GM12878 (cell line): ENCODE measurements around the gene CELSR1. TPM values are rescaled to one million over a fixed set of nuclear protein-coding genes. Genes with fewer than 3 reads are reported as not detected.
A peak's percentile ranks its signal among the peaks of the same experiment; 100 is the strongest.

Source experiments
- ATAC-seq: fragments of 200-7000 bp; cut with Tn5 transposase; 3 replicates; pipeline ENCODE4 v1.9.1; 2020; ENCODE audit warnings: mild to moderate bottlenecking, moderate library complexity
- BruUV-seq: library from RNA; stranded (reverse); fragments of 400-500 nt; replicated peaks from 2 replicates; lab custom pipeline; 2021; lab: Mats Ljungman, UMichigan
- CTCF ChIA-PET: fragments of 300-600 bp; sonication (Branson Sonifier 250); formaldehyde crosslinking; extraction: SDS; loops from one replicate; lab custom pipeline; 2021; ENCODE audit warnings: inconsistent platforms; lab: Yijun Ruan, JAX
- POLR2A ChIA-PET: fragments of 350-600 bp; formaldehyde crosslinking; extraction: SDS; loops from one replicate; lab custom pipeline; 2021; ENCODE audit warnings: inconsistent platforms; lab: Charles Lee
- RAD21 ChIA-PET: fragments of 300-600 bp; sonication (Branson Sonifier 250); formaldehyde crosslinking; loops from one replicate; lab custom pipeline; 2023; ENCODE audit warnings: antibody characterized with exemption; ENCODE audit not compliant: unreplicated experiment; lab: Charles Lee
- SMC1A ChIA-PET: fragments of 300-600 bp; sonication (Branson Sonifier 250); formaldehyde crosslinking; loops from one replicate; lab custom pipeline; 2023; ENCODE audit not compliant: unreplicated experiment, uncharacterized antibody; lab: Charles Lee
- DNase-seq: peaks from one replicate; pipeline ENCODE4 v3.0.0-alpha.2; 2011; ENCODE audit warnings: low read depth, low spot score
- FAIRE-seq: peaks from 3 replicates; lab custom pipeline; 2011; peaks lifted over from hg19 to GRCh38; lab: Jason Lieb, UNC
- H2AFZ ChIP-seq: 2 replicates; pipeline ENCODE4 v1.6.0; 2011; ENCODE audit warnings: low read depth, low read length, control low read depth; ENCODE audit not compliant: control insufficient read depth
- H3K27ac ChIP-seq: 2 replicates; pipeline ENCODE4 v1.5.1; 2011; ENCODE audit warnings: control low read depth; ENCODE audit not compliant: control insufficient read depth, insufficient read depth
- H3K27me3 ChIP-seq, 2 experiments: replicated peaks in 1 of 2; 2 replicates each; pipeline versions ENCODE4 v1.6.0 to v1.6.1; 2011; ENCODE audit warnings: low read length in 1 of 2; ENCODE audit not compliant: control insufficient read depth in 2 of 2, insufficient read depth in 2 of 2
- H3K36me3 ChIP-seq, 2 experiments: 2 replicates each; pipeline ENCODE4 v1.5.1; 2011; ENCODE audit warnings: low read length in 1 of 2; ENCODE audit not compliant: control insufficient read depth in 2 of 2, insufficient read depth in 2 of 2
- H3K4me1 ChIP-seq: 2 replicates; pipeline ENCODE4 v1.6.1; 2011; ENCODE audit warnings: mild to moderate bottlenecking, low read length, moderate library complexity, mixed read lengths; ENCODE audit not compliant: control insufficient read depth, insufficient read depth
- H3K4me2 ChIP-seq: 2 replicates; pipeline ENCODE4 v1.6.0; 2011; ENCODE audit warnings: control low read depth; ENCODE audit not compliant: control insufficient read depth, insufficient read depth
- H3K4me3 ChIP-seq: fragments of 200-600 bp; sonication (generic); 2 replicates; pipeline ENCODE4 v1.5.1; 2016
- H3K79me2 ChIP-seq: 2 replicates; pipeline ENCODE4 v1.6.0; 2011; ENCODE audit warnings: low read length; ENCODE audit not compliant: control insufficient read depth, insufficient read depth
- H3K9ac ChIP-seq: 2 replicates; pipeline ENCODE4 v1.8.0; 2011; ENCODE audit warnings: low read length, control low read depth, mixed read lengths; ENCODE audit not compliant: control insufficient read depth, insufficient read depth
- H3K9me3 ChIP-seq: replicated peaks from 3 replicates; pipeline ENCODE4 v1.5.1; 2011; ENCODE audit warnings: mild to moderate bottlenecking, low read length; ENCODE audit not compliant: control insufficient read depth, insufficient read depth
- H4K20me1 ChIP-seq: 2 replicates; pipeline ENCODE4 v1.6.0; 2011; ENCODE audit not compliant: control insufficient read depth, insufficient read depth
- ATF7 ChIP-seq: fragments of 450-650 bp; IDR thresholded peaks from 2 replicates; pipeline ENCODE4 v1.6.1; 2016; ENCODE audit warnings: low read depth, mild to moderate bottlenecking
- EP300 ChIP-seq, 2 experiments: fragments of 150-350 bp in 1 of 2; IDR thresholded peaks; 2 replicates each; pipeline ENCODE4 v1.6.1; 2011 to 2012; ENCODE audit warnings: low read depth in 2 of 2, low read length in 2 of 2, borderline replicate concordance in 1 of 2, improper control_type of control experiment in 1 of 2, inconsistent platforms in 1 of 2; ENCODE audit not compliant: control insufficient read depth in 1 of 2
- FOS ChIP-seq: IDR thresholded peaks from 3 replicates; pipeline ENCODE4 v1.6.1; 2011; ENCODE audit warnings: borderline replicate concordance; ENCODE audit not compliant: insufficient read length; ENCODE audit errors: extremely low read depth
- FOXK2 ChIP-seq: fragments of 450-650 bp; IDR thresholded peaks from 2 replicates; pipeline ENCODE4 v1.6.1; 2017; ENCODE audit warnings: mild to moderate bottlenecking, moderate library complexity
- GATAD2B ChIP-seq: fragments of 450-650 bp; conservative IDR thresholded peaks from 2 replicates; pipeline ENCODE4 v1.6.1; 2017; ENCODE audit warnings: low read depth, mild to moderate bottlenecking, moderate library complexity
- JUND ChIP-seq: IDR thresholded peaks from 2 replicates; pipeline ENCODE4 v1.6.1; 2012; ENCODE audit warnings: low read depth, mild to moderate bottlenecking, low read length, improper control_type of control experiment, moderate library complexity
- POLR2AphosphoS2 ChIP-seq: IDR thresholded peaks from 2 replicates; pipeline ENCODE4 v1.6.1; 2011; ENCODE audit warnings: low read depth, mild to moderate bottlenecking, low read length, improper control_type of control experiment, moderate library complexity
- RB1 ChIP-seq: fragments of 450-650 bp; formaldehyde crosslinking; IDR thresholded peaks from 2 replicates; pipeline ENCODE4 v1.6.1; 2017; ENCODE audit warnings: mild to moderate bottlenecking, borderline replicate concordance
- SMARCA5 ChIP-seq: fragments of 450-650 bp; IDR thresholded peaks from 2 replicates; pipeline ENCODE4 v1.6.1; 2017; ENCODE audit warnings: mild to moderate bottlenecking
- WGBS: methylation state at CpG from one replicate; pipeline ENCODE4 v1.1.6; 2016; ENCODE audit warnings: low lambda C conversion rate; ENCODE audit not compliant: insufficient replicate concordance, insufficient coverage; ENCODE audit errors: missing lambda C conversion rate; 5-methylcytosine and 5-hydroxymethylcytosine counted together
- in situ Hi-C: fragments of 300-500 bp; cut with MboI; formaldehyde crosslinking; loops from 9 replicates; pipeline ENCODE4 v1.14.3; 2018; ENCODE audit warnings: mixed read lengths
- intact Hi-C: fragments of 100-400 bp; cut with micrococcal nuclease; formaldehyde crosslinking; loops from one replicate; pipeline ENCODE4 v1.14.2; 2022; ENCODE audit not compliant: unreplicated experiment
- polyA plus RNA-seq, 11 experiments: library from polyadenylated mRNA; depleted of rRNA in 4 of 11; unstranded in 6 of 11; stranded (reverse) in 5 of 11; fragments of >200 nt; fragmentation: Nextera tagmentation in 4 of 11; fragmentation: Illumina TruSeq in 1 of 11; extraction: Ambion mirVana in 4 of 11; extraction: Trizol in 1 of 11; gene quantifications; 1 replicate in 1 of 11; 2 replicates in 10 of 11; pipeline versions ENCODE4 v1.2.1 to v1.2.3, GENCODE V29; 2011 to 2016; ENCODE audit warnings: inconsistent platforms in 2 of 11, missing spikeins in 2 of 11, low read depth in 1 of 11
- total RNA-seq, 4 experiments: library from RNA; depleted of rRNA in 3 of 4; stranded (reverse); fragments of >200 nt in 3 of 4; fragmentation: Illumina TruSeq in 1 of 4; extraction: Trizol in 1 of 4; gene quantifications; 2 replicates each; pipeline versions ENCODE4 v1.2.1 to v1.2.3, GENCODE V29; 2013 to 2021
- TF ChIP-seq, protein P1 (sequence below): fragments of 450-650 bp; formaldehyde crosslinking; IDR thresholded peaks from 2 replicates; pipeline ENCODE4 v1.5.0; 2022; ENCODE audit warnings: mild to moderate bottlenecking, missing genetic modification characterization
- TF ChIP-seq, protein P2 (sequence below): fragments of 450-650 bp; IDR thresholded peaks from 2 replicates; pipeline ENCODE4 v1.6.1; 2017; ENCODE audit warnings: antibody characterized with exemption, mild to moderate bottlenecking, moderate library complexity
- TF ChIP-seq, protein P3 (sequence below): fragments of 150-350 bp; IDR thresholded peaks from 2 replicates; pipeline ENCODE4 v1.6.1; 2014; ENCODE audit warnings: mild to moderate bottlenecking, low read depth, low read length

Gene CELSR1
- total and polyA plus RNA-seq, 10 of the 15 experiments (the other 5 are each of a cell fraction or from before 2014, with no cell fraction given): 0.05 to 1.7 (median 0.35) TPM; not detected in 2

DNA sequence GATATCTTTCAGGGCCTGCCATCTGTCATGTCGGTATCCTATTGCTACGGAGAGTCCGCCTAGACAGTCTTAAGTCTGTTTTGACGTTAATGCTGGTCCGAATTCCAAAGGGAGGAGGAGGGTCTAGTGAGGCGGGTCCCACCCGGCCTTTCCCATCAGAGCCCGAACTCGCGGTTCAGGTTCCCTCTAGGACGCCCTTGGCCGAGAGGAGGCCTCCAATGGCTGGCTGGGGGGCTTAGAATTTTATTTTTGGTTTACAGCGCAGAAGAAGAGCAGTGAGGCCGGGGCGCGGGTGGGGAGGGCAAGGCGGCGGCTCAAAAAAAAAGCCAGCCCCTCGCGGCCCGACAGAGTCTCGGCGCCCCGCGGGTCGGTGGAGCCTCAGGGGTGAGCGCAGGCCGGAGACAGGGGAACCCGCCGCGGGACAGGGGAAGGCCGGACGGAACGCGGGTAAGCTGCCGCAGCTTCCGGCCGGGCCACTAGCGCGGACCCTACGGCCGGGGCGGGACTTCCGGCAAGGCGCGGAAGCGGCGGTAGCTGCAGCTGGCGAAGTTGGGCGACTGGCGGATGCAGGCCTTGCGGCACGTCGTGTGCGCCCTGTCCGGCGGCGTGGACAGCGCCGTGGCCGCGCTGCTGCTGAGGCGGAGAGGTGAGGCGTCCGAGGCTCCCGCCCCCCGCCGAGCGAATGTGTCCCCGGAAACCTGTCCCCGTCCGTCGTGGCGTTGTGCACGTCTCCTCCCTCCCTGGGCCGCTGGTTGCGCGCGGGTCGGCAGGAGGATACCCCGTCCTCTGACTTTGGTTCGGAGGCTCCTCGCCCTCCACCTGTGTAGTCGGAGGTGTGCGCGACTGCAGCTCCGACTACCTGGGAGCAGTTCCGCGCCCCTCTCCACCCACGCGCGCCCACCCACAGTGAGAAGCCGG lies 202.0 kb downstream of the CELSR1 start, which contains the start of gene TRMU:
TSS of gene TRMU (plus strand) at position 514 of the 918 bp plus-strand sequence. CDS start at position 565, 51 bp downstream.
- Histone ChIP-seq H3K36me3 (peaks cover 16 to 30% of the 10 kb centered on the region in 2 experiments; a peak in 3 of 4 replicates), H3K4me3 (peak within 1 kb of the TSS; percentile 98), H3K79me2 (peaks cover 31% of the 10 kb centered on the region), H3K27ac (peak within 1 kb of the TSS; percentile 79), H3K4me1 (peaks cover 7% of the 10 kb centered on the region; the same call in 1 of the 2 replicates), H4K20me1 (no peaks in the 10 kb centered on the region), H3K4me2 (peak within 1 kb of the TSS; percentile 92), H3K27me3 (no peaks in the 10 kb centered on the region), H2AFZ (peak within 1 kb of the TSS; percentile 82), H3K9me3 (no peaks in the 10 kb centered on the region), H3K9ac (peak within 1 kb of the TSS; percentile 80)
- 2% methylated on average over 87 of the region's 93 CpGs for WGBS
- in situ Hi-C loops: no loop called here
- ChIA-PET CTCF (interaction anchor here (0.9 to 2.0 kb wide), 3 partner anchors 33 to 206 kb away, joined by 3 to 7 read pairs (median 3); no protein-coding TSS in a partner anchor), RAD21 (interaction anchor here (0.6 to 1.5 kb wide), 2 partner anchors 40 to 277 kb away, joined by 4 to 5 read pairs; no protein-coding TSS in a partner anchor), POLR2A (no interaction called here), SMC1A (interaction anchor here (1.4 to 1.9 kb wide), 2 partner anchors 39 to 213 kb away, joined by 3 to 5 read pairs; partner anchors contain the start of gene GTSE1)
- DNase-seq (peak; percentile 56), FAIRE-seq (peak; percentile 44), ATAC-seq (peak; percentile 97)
- BruUV-seq: TSS peak; percentile 91
- intact Hi-C loops: loop anchor here (2.0 kb wide), 1 partner anchor 39 kb away; the partner anchor contains the start of gene GTSE1
- TF ChIP-seq RB1 (peak; percentile 81; the same call in 1 of the 2 replicates), GATAD2B (peak; percentile 90), SMARCA5 (0 out of 2 replicates have a peak, but pooled peaks have one; percentile 75), JUND (no peak), ATF7 (no peak), FOXK2 (no peak), FOS (no peak), POLR2AphosphoS2 (peak; percentile 69; the same call in 1 of the 2 replicates), EP300 (IDR thresholded peaks at IDR 0.05; ENCODE audit: borderline replicate concordance in 1 of 2, control insufficient read depth in 1 of 2, low read depth in 2 of 2, low read length in 2 of 2) (no peak)
- TF ChIP-seq, protein P1, sequence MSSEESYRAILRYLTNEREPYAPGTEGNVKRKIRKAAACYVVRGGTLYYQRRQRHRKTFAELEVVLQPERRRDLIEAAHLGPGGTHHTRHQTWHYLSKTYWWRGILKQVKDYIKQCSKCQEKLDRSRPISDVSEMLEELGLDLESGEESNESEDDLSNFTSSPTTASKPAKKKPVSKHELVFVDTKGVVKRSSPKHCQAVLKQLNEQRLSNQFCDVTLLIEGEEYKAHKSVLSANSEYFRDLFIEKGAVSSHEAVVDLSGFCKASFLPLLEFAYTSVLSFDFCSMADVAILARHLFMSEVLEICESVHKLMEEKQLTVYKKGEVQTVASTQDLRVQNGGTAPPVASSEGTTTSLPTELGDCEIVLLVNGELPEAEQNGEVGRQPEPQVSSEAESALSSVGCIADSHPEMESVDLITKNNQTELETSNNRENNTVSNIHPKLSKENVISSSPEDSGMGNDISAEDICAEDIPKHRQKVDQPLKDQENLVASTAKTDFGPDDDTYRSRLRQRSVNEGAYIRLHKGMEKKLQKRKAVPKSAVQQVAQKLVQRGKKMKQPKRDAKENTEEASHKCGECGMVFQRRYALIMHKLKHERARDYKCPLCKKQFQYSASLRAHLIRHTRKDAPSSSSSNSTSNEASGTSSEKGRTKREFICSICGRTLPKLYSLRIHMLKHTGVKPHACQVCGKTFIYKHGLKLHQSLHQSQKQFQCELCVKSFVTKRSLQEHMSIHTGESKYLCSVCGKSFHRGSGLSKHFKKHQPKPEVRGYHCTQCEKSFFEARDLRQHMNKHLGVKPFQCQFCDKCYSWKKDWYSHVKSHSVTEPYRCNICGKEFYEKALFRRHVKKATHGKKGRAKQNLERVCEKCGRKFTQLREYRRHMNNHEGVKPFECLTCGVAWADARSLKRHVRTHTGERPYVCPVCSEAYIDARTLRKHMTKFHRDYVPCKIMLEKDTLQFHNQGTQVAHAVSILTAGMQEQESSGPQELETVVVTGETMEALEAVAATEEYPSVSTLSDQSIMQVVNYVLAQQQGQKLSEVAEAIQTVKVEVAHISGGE (CRISPR knock-in tag): peak; percentile 91
- TF ChIP-seq, protein P2, sequence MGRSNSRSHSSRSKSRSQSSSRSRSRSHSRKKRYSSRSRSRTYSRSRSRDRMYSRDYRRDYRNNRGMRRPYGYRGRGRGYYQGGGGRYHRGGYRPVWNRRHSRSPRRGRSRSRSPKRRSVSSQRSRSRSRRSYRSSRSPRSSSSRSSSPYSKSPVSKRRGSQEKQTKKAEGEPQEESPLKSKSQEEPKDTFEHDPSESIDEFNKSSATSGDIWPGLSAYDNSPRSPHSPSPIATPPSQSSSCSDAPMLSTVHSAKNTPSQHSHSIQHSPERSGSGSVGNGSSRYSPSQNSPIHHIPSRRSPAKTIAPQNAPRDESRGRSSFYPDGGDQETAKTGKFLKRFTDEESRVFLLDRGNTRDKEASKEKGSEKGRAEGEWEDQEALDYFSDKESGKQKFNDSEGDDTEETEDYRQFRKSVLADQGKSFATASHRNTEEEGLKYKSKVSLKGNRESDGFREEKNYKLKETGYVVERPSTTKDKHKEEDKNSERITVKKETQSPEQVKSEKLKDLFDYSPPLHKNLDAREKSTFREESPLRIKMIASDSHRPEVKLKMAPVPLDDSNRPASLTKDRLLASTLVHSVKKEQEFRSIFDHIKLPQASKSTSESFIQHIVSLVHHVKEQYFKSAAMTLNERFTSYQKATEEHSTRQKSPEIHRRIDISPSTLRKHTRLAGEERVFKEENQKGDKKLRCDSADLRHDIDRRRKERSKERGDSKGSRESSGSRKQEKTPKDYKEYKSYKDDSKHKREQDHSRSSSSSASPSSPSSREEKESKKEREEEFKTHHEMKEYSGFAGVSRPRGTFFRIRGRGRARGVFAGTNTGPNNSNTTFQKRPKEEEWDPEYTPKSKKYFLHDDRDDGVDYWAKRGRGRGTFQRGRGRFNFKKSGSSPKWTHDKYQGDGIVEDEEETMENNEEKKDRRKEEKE: no peak
- TF ChIP-seq, protein P3, sequence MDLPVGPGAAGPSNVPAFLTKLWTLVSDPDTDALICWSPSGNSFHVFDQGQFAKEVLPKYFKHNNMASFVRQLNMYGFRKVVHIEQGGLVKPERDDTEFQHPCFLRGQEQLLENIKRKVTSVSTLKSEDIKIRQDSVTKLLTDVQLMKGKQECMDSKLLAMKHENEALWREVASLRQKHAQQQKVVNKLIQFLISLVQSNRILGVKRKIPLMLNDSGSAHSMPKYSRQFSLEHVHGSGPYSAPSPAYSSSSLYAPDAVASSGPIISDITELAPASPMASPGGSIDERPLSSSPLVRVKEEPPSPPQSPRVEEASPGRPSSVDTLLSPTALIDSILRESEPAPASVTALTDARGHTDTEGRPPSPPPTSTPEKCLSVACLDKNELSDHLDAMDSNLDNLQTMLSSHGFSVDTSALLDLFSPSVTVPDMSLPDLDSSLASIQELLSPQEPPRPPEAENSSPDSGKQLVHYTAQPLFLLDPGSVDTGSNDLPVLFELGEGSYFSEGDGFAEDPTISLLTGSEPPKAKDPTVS: no peak
